GM18507 (cell line): ENCODE results near the gene MAEA.

Experiments used
- DNase-seq: peaks from one replicate; pipeline ENCODE4 v3.0.0; 2011; ENCODE audit warnings: low read depth; ENCODE audit not compliant: insufficient read length; ENCODE audit errors: extremely low spot score
- FAIRE-seq: peaks from 2 replicates; lab custom pipeline; 2011; peaks lifted over from hg19 to GRCh38; lab: Jason Lieb, UNC

Gene MAEA

DNA sequence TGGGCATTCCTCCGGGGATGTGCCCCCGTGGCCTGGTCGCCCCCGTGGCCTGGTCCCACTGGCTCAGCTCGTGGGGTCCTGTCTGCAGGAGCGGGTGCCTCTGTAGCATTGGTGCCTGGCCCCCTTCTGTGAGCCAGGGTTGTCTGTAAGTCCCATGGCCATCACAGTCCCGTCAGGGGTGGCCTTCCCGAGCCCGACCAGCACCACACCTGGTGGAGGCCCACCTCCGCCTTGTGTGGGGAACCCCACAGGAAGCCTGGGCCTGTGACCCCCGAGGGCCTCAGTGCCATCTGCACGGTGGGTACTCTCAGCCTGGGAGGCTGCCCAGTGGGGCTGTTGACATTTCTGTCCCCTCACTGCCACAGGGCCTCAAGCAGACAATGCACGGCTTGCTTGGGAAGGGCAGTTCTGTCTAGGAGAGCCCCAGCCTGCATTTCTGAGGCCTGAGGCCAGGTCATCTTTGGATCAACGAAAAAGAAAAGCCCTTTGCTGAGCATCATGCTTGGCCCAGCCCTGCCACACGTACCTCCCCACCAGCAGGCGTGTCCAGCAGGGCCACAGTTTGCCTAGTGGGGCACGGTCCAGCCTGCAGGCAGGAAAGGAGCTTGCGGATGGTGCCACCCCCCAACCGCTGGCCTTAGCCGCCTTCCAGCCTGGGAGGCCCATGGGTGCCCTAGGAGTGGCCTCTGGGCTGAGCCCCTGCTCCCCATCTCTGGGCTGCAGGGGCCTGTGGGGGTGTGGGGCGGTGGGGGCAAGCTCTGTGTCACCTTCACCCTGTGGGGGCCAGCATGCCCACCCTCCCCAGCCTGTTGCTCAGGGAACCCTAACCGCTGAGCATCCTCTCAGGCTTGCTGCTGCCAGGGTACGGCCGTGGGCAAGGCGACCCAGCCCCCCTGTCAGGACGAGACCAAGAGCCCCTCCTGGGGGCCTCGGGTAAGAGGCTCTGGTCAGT is 93.4 kb downstream of the MAEA start:
- FAIRE-seq (no peak), DNase-seq (no peak)

DNA sequence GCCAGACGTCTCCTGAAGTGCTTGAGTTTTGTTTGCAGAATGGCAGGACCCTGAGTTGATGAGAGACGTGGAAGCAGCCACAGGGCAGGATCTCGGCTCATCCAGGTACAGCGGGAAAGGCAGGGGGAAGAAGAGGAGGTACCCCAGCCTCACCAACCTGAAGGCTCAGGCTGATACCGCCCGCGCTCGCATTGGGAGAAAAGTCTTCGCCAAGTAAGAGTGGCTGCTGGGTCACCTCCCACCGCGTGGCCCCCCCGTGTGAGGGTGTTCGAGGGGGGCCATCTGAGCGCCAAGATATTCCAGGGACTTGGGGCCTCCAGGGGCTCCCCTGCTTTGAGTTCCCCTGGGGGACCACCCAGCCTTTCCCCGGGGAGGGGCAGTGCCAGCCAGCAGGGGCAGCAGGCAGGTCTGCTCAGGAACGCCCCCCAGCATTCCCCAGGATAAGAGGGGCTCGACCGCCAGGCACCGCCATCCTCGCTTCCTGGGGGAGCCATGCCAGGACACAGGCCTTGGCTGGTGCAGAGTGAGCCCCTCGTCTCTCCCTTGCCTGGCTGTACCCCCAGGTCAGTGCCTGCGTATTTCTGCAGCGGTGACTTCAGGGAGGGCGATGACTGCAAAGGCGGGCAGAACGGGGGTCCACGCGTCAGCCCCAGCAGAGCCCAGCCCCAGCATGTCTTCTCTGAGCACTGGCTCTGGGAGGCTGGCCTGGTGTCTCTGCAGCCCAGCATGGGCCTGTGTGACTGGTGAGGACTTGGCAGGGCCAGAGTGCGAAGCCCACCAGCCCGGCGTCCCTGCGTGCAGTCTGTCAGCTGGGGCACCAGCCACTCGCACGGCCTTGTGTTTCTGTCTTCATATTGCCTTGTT is 94.3 kb downstream of the MAEA start:
- DNase-seq (no peak), FAIRE-seq (no peak)

DNA sequence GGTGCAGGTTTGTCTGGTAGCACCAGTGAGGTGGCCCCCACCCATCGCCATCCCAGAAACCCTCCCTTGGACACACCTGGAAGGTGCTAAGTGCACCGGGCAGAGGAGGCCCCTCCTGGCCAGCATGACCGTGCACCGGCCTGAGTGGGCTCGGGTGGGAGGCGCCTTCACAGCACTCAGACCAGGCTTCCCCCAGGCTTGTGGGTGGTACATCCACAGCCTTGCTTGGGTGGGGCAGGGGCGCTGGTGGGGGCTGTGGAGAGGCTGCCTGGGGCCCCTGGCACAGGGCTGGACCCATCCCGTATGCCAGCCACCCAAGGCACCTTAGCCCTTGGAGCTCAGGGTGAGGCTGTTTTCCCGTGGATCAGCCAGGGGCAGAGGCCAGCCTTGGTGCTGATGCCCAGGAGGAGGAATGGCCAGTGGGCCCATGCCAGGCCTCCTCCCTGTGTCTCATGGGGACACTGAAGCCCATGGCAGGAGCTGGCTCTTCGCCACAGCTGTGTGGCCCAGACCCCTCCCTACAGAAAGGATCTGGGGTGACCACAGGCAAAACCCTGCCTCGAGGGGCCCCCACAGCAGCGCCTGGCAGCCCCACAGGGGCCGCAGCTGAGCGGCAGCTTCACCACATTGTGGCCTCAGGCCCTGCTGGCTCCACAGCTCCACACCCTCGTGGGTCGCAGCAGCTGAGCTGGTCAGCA is 95.1 kb downstream of the MAEA start:
- no peak for FAIRE-seq
- no peak for DNase-seq

DNA sequence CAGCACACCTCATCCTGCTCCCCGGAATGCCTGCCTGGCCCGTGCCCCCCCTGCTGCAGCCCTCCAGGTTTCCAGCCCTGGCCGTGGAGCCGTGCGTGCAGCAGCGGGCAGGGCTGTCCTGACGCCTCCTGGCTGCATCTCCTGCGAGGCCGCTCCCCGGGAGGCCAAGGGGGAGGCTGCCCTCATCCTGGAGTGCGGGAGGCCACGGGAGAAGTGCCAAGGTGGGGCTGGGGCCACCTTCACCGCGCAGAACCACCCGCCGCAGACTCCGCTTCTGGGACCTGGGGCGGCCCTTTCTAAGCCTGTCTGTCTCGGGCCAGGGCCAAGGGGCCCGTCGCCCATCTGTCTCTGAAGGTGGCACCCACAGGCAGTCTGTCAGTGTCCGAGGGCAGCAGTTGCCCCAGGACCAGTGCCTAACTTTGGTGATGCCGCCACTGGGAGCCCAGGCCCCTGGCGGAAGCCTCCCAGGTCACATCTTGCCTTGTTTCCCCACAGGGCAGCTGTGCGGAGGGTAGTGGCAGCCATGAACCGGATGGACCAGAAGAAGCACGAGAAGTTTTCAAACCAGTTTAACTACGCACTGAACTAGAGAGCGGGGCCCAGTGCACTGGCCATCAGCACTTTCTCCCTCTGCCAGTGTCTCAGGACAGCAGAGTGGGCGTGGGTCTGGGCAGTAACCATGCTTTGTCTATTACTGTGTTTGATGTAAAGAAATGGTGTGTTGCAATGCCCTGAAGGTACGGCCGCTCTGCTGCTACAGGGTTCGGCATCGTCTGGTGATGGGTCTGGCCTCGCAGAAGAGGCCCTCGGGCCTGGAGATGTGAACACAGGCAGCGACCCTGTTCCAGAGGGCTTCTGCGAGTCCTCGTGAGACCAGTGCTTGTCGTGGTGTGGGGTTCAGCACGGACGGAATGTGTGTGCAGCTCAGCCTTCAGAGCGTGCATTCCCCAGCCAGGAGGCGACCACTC is 96.0 kb downstream of the MAEA start:
- no peak for DNase-seq
- FAIRE-seq = no peak
